ENCODE data around the gene NFIX. TPM values are rescaled to one million over a fixed set of nuclear protein-coding genes. Genes with fewer than 3 reads are reported as not detected.

The NFIX gene
- total and polyA plus RNA-seq, 2 of the 13 experiments (the other 11 are each of a cell fraction or from before 2014, with no cell fraction given) = 3.4 to 5.4 TPM

- TF ChIP-seq THAP8 (CRISPR knock-in tag; IDR thresholded peaks at IDR 0.05; ENCODE audit: borderline replicate concordance) (no peak), NAIF1 (CRISPR knock-in tag; IDR thresholded peaks at IDR 0.05; ENCODE audit: borderline replicate concordance) (no peak), SP140L (CRISPR knock-in tag; IDR thresholded peaks at IDR 0.05; ENCODE audit: borderline replicate concordance) (no peak), RCOR2 (CRISPR knock-in tag; IDR thresholded peaks at IDR 0.05) (no peak), HNF1B (CRISPR knock-in tag; IDR thresholded peaks at IDR 0.05) (0 out of 2 replicates have a peak, but pooled peaks have one; percentile 49), ZNF850 (CRISPR knock-in tag; conservative IDR thresholded peaks at IDR 0.05) (no peak), ZNF234 (CRISPR knock-in tag; conservative IDR thresholded peaks at IDR 0.05) (no peak), SIN3B (IDR thresholded peaks at IDR 0.05; ENCODE audit: low read length) (no peak), STAG1 (CRISPR knock-in tag; IDR thresholded peaks at IDR 0.05) (peak; percentile 14; the same call in 1 of the 2 replicates), CEBPB (IDR thresholded peaks at IDR 0.05; ENCODE audit: borderline replicate concordance, low read depth, low read length) (no peak), DZIP1 (CRISPR knock-in tag; IDR thresholded peaks at IDR 0.05) (no peak), CC2D1A (CRISPR knock-in tag; IDR thresholded peaks at IDR 0.05) (no peak), CHD2 (IDR thresholded peaks at IDR 0.05; ENCODE audit: low read depth, low read length) (no peak), ZFP90 (CRISPR knock-in tag; IDR thresholded peaks at IDR 0.05; ENCODE audit: borderline replicate concordance) (no peak; the same call in 1 of the 2 replicates), ATRX (CRISPR knock-in tag; IDR thresholded peaks at IDR 0.05; ENCODE audit: borderline replicate concordance) (no peak), ZNF549 (CRISPR knock-in tag; IDR thresholded peaks at IDR 0.05) (no peak), ZNF781 (CRISPR knock-in tag; IDR thresholded peaks at IDR 0.05; ENCODE audit: borderline replicate concordance, not compliant biosample characterization) (no peak), NFKB2 (CRISPR knock-in tag; IDR thresholded peaks at IDR 0.05; ENCODE audit: borderline replicate concordance) (no peak; the same call in 1 of the 2 replicates), ZNF562 (CRISPR knock-in tag; IDR thresholded peaks at IDR 0.05; ENCODE audit: borderline replicate concordance) (no peak)
- TF ChIP-seq, protein P1, sequence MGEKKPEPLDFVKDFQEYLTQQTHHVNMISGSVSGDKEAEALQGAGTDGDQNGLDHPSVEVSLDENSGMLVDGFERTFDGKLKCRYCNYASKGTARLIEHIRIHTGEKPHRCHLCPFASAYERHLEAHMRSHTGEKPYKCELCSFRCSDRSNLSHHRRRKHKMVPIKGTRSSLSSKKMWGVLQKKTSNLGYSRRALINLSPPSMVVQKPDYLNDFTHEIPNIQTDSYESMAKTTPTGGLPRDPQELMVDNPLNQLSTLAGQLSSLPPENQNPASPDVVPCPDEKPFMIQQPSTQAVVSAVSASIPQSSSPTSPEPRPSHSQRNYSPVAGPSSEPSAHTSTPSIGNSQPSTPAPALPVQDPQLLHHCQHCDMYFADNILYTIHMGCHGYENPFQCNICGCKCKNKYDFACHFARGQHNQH (CRISPR knock-in tag; IDR thresholded peaks at IDR 0.05) = peak; percentile 23; the same call in 1 of the 2 replicates
- TF ChIP-seq, protein P2, sequence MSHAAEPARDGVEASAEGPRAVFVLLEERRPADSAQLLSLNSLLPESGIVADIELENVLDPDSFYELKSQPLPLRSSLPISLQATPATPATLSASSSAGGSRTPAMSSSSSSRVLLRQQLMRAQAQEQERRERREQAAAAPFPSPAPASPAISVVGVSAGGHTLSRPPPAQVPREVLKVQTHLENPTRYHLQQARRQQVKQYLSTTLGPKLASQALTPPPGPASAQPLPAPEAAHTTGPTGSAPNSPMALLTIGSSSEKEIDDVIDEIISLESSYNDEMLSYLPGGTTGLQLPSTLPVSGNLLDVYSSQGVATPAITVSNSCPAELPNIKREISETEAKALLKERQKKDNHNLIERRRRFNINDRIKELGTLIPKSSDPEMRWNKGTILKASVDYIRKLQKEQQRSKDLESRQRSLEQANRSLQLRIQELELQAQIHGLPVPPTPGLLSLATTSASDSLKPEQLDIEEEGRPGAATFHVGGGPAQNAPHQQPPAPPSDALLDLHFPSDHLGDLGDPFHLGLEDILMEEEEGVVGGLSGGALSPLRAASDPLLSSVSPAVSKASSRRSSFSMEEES (CRISPR knock-in tag; IDR thresholded peaks at IDR 0.05) = peak; percentile 90
Observed at GRCh38 chr19:13012690-13013608, 17.7 kb downstream of the NFIX start (continued).
